GM12875 (cell line): Measurements from ENCODE around the gene IFT74.

Source experiments
- H3K4me3 ChIP-seq: one replicate; pipeline ENCODE4 v1.5.1; 2011; ENCODE audit warnings: low read depth, low read length, control low read depth
- CTCF ChIP-seq: IDR thresholded peaks from 2 replicates; pipeline ENCODE4 v1.5.1; 2011; ENCODE audit warnings: low read depth, mild to moderate bottlenecking, control low read depth, inconsistent platforms, low read length, moderate library complexity, borderline replicate concordance; ENCODE audit not compliant: insufficient read depth

Gene IFT74

GRCh38 chr9:27042476-27042875 lies 86.3 kb downstream of the IFT74 start:
- H3K4me3 ChIP-seq = no peak overlapping the region
- no peak for TF ChIP-seq CTCF

GRCh38 chr9:27043176-27043575 lies 87.0 kb downstream of the IFT74 start:
- H3K4me3 ChIP-seq = no peak overlapping the region
- TF ChIP-seq CTCF = no peak

GRCh38 chr9:27047136-27047535 lies 90.9 kb downstream of the IFT74 start:
- no peak for TF ChIP-seq CTCF
- H3K4me3 ChIP-seq = no peak overlapping the region

- H3K4me3 ChIP-seq = no peak overlapping the region
- TF ChIP-seq CTCF = no peak
Observed at GRCh38 chr9:27053369-27054022, 97.3 kb downstream of the IFT74 start.

GRCh38 chr9:27054125-27054524 lies 97.9 kb downstream of the IFT74 start:
- no peak overlapping the region for H3K4me3 ChIP-seq

GRCh38 chr9:27054841-27055240 lies 98.6 kb downstream of the IFT74 start:
- H3K4me3 ChIP-seq = no peak overlapping the region
- no peak for TF ChIP-seq CTCF

More at GRCh38 chr9:27054125-27054524, 97.9 kb downstream of the IFT74 start:
- no peak for TF ChIP-seq CTCF

GRCh38 chr9:27059412-27059811 lies 103.2 kb downstream of the IFT74 start:
- H3K4me3 ChIP-seq = no peak overlapping the region
- no peak for TF ChIP-seq CTCF
